Measurements from ENCODE around the gene OTOG. TPM values are rescaled to one million over a fixed set of nuclear protein-coding genes. Genes with fewer than 3 reads are reported as not detected.

The OTOG gene
- total RNA-seq, 1 experiment from 2014 or later: not detected

DNA sequence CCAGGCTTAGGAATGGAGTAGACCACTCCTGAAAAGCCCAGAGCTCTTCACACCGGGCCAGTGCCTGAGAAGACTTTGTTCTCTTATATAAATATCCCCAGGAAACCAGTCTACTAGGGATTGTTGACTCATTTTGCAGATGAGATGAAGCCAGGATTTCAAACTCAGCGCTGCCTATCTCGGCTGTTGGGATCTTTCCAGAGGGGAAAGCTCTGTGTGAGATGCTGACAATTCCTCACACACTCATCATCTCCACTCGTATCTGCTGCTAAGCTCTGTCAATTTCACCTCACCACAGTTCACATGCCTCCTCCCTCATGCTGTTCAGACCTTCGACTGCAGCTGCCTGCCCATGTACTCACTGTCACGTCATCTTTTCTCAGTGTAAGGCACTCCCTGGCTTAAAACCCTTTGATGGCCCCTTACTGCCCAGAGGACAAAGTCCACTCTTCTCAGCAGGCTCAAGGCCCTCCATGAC lies 15.4 kb upstream of the OTOG start:
- TF ChIP-seq EZH2 (IDR thresholded peaks at IDR 0.05; ENCODE audit: low read depth): no peak
- Histone ChIP-seq H3F3A (ENCODE audit: insufficient read depth, low read depth) (no peaks in the 10 kb centered on the region), H3K9me3 (ENCODE audit: insufficient read depth, low read depth) (no peaks in the 10 kb centered on the region), H3K27ac (no peak overlapping the region), H2AFZ (no peak overlapping the region), H3K4me3 (no peak overlapping the region), H3K79me2 (ENCODE audit: low read depth) (no peaks in the 10 kb centered on the region), H3K4me1 (replicated peaks; ENCODE audit: insufficient read depth) (no peaks in the 10 kb centered on the region), H3K4me2 (no peak overlapping the region), H4K20me1 (ENCODE audit: insufficient read depth) (no peaks in the 10 kb centered on the region), H3K27me3 (ENCODE audit: insufficient read depth, low read depth) (peaks cover 69% of the 10 kb centered on the region), H3K36me3 (ENCODE audit: low read depth) (no peaks in the 10 kb centered on the region), H3K9me2 (ENCODE audit: insufficient read depth) (no peaks in the 10 kb centered on the region)
- no peak for DNase-seq
- intact Hi-C loops (cut with micrococcal nuclease; ENCODE audit: unreplicated experiment): no loop called here
- POLR2A ChIA-PET (ENCODE audit: unreplicated experiment): no interaction called here
- CTCF ChIA-PET: no interaction called here
- BruUV-seq (replicated peaks): no TSS peak

DNA sequence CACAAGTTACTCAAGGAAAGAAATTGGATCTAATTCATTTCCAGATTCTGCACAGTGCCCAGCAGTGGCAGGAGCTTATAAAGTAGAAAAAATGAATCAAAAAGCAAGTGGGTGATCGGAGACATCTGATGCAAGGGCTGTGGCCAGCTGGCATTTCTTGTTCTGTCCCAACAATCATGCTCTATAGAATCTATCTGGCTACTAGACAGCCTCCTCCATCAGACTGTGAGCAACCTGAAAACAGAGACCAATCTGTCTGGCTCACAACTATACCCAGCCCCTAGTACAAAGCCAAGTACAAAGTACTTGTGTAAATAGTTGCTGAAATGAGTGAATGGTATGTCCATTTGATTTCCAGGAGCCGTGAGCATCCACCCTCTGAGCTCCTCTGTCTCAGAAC lies 14.3 kb upstream of the OTOG start:
- Histone ChIP-seq H3K4me2 (no peak overlapping the region), H3K4me3 (no peak overlapping the region), H3K79me2 (ENCODE audit: low read depth) (no peaks in the 10 kb centered on the region), H3K4me1 (replicated peaks; ENCODE audit: insufficient read depth) (no peaks in the 10 kb centered on the region), H4K20me1 (ENCODE audit: insufficient read depth) (no peaks in the 10 kb centered on the region), H3F3A (ENCODE audit: insufficient read depth, low read depth) (no peaks in the 10 kb centered on the region), H3K36me3 (ENCODE audit: low read depth) (no peaks in the 10 kb centered on the region), H3K9me2 (ENCODE audit: insufficient read depth) (no peaks in the 10 kb centered on the region), H3K27me3 (ENCODE audit: insufficient read depth, low read depth) (peaks cover 68% of the 10 kb centered on the region), H2AFZ (no peak overlapping the region), H3K27ac (no peak overlapping the region), H3K9me3 (ENCODE audit: insufficient read depth, low read depth) (no peaks in the 10 kb centered on the region)
- intact Hi-C loops (cut with micrococcal nuclease; ENCODE audit: unreplicated experiment): no loop called here
- TF ChIP-seq, protein P1, sequence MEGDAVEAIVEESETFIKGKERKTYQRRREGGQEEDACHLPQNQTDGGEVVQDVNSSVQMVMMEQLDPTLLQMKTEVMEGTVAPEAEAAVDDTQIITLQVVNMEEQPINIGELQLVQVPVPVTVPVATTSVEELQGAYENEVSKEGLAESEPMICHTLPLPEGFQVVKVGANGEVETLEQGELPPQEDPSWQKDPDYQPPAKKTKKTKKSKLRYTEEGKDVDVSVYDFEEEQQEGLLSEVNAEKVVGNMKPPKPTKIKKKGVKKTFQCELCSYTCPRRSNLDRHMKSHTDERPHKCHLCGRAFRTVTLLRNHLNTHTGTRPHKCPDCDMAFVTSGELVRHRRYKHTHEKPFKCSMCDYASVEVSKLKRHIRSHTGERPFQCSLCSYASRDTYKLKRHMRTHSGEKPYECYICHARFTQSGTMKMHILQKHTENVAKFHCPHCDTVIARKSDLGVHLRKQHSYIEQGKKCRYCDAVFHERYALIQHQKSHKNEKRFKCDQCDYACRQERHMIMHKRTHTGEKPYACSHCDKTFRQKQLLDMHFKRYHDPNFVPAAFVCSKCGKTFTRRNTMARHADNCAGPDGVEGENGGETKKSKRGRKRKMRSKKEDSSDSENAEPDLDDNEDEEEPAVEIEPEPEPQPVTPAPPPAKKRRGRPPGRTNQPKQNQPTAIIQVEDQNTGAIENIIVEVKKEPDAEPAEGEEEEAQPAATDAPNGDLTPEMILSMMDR (conservative IDR thresholded peaks at IDR 0.05): no peak
- TF ChIP-seq EZH2 (IDR thresholded peaks at IDR 0.05; ENCODE audit: low read depth): no peak
- CTCF ChIA-PET: no interaction called here
- BruUV-seq (replicated peaks): no TSS peak
- no peak for DNase-seq
- POLR2A ChIA-PET (ENCODE audit: unreplicated experiment): no interaction called here

- Histone ChIP-seq H2AFZ (no peak overlapping the region), H3K36me3 (ENCODE audit: low read depth) (no peaks in the 10 kb centered on the region), H3K79me2 (ENCODE audit: low read depth) (no peaks in the 10 kb centered on the region), H3K4me1 (replicated peaks; ENCODE audit: insufficient read depth) (no peaks in the 10 kb centered on the region), H3K4me3 (no peak overlapping the region), H3K9me2 (ENCODE audit: insufficient read depth) (no peaks in the 10 kb centered on the region), H3K9me3 (ENCODE audit: insufficient read depth, low read depth) (no peaks in the 10 kb centered on the region), H3K27ac (no peak overlapping the region), H4K20me1 (ENCODE audit: insufficient read depth) (no peaks in the 10 kb centered on the region), H3F3A (ENCODE audit: insufficient read depth, low read depth) (no peaks in the 10 kb centered on the region), H3K27me3 (ENCODE audit: insufficient read depth, low read depth) (peaks cover 69% of the 10 kb centered on the region), H3K4me2 (no peak overlapping the region)
- intact Hi-C loops (cut with micrococcal nuclease; ENCODE audit: unreplicated experiment): no loop called here
- TF ChIP-seq, protein P1 (conservative IDR thresholded peaks at IDR 0.05): no peak
- no peak for TF ChIP-seq EZH2 (IDR thresholded peaks at IDR 0.05; ENCODE audit: low read depth)
- ChIA-PET CTCF (no interaction called here), POLR2A (ENCODE audit: unreplicated experiment) (no interaction called here)
- DNase-seq: no peak
- BruUV-seq (replicated peaks): no TSS peak
These were observed 13.7 kb upstream of the OTOG start for GRCh38 chr11:17533341-17533740.

GRCh38 chr11:17533778-17534415 lies 13.2 kb upstream of the OTOG start:
- Histone ChIP-seq H3F3A (ENCODE audit: insufficient read depth, low read depth) (no peaks in the 10 kb centered on the region), H3K27ac (no peak overlapping the region), H3K79me2 (ENCODE audit: low read depth) (no peaks in the 10 kb centered on the region), H3K27me3 (ENCODE audit: insufficient read depth, low read depth) (peaks cover 68% of the 10 kb centered on the region), H3K4me1 (replicated peaks; ENCODE audit: insufficient read depth) (no peaks in the 10 kb centered on the region), H3K4me2 (no peak overlapping the region), H3K9me2 (ENCODE audit: insufficient read depth) (no peaks in the 10 kb centered on the region), H3K36me3 (ENCODE audit: low read depth) (no peaks in the 10 kb centered on the region), H2AFZ (no peak overlapping the region), H3K9me3 (ENCODE audit: insufficient read depth, low read depth) (no peaks in the 10 kb centered on the region), H4K20me1 (ENCODE audit: insufficient read depth) (no peaks in the 10 kb centered on the region), H3K4me3 (no peak overlapping the region)
- CTCF ChIA-PET: no interaction called here
- intact Hi-C loops (cut with micrococcal nuclease; ENCODE audit: unreplicated experiment): no loop called here
- no TSS peak for BruUV-seq (replicated peaks)
- POLR2A ChIA-PET (ENCODE audit: unreplicated experiment): no interaction called here
- TF ChIP-seq, protein P1 (conservative IDR thresholded peaks at IDR 0.05): no peak
- TF ChIP-seq EZH2 (IDR thresholded peaks at IDR 0.05; ENCODE audit: low read depth): no peak
- DNase-seq: no peak
